GM19351 (cell line): ENCODE measurements around the gene DMRTB1.

Source experiments
- ATAC-seq: cut with Tn5 transposase; IDR thresholded peaks from one replicate; pipeline ENCODE4 v1.9.1; 2021; ENCODE audit warnings: mild to moderate bottlenecking, moderate library complexity; ENCODE audit not compliant: unreplicated experiment

DMRTB1 gene

DNA sequence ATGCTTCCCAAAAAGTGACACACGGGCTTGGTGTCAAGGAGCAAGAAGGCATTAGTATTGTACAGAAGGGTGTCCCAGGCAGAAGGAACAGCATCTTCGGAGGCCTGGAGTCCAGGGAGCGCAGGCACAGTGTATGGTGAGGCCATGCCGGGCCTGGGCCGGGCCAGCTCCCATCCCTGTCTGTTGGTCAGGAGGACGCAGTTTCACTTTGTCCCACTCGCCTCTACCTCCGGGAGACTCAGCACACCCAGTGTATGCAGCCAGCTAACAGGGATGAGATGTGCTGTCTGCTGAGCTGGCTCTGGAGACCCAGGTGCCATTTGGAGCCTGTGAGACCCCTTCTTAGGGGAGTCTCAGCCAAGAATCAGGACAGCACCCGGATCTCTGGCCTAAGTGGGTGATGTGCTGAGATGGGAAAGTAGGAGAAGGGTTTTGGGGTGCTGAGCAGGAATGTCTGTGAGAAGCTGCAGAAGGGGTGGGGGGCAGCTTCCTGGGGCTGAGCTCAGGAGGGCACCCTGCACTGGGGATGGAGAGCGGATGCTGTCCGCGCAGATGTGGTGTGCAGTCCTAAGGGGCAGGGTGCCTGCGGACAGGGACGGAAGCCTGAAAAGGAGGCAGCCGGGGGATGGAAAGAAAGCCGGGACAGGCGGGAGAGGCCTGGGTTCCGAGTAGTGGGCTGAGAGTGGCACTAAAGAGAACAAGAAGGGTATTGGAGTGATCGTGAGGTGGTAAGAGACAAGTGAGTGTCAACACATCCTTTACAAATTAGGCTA is 25.7 kb downstream of the DMRTB1 start:
- ATAC-seq, result no peak

DNA sequence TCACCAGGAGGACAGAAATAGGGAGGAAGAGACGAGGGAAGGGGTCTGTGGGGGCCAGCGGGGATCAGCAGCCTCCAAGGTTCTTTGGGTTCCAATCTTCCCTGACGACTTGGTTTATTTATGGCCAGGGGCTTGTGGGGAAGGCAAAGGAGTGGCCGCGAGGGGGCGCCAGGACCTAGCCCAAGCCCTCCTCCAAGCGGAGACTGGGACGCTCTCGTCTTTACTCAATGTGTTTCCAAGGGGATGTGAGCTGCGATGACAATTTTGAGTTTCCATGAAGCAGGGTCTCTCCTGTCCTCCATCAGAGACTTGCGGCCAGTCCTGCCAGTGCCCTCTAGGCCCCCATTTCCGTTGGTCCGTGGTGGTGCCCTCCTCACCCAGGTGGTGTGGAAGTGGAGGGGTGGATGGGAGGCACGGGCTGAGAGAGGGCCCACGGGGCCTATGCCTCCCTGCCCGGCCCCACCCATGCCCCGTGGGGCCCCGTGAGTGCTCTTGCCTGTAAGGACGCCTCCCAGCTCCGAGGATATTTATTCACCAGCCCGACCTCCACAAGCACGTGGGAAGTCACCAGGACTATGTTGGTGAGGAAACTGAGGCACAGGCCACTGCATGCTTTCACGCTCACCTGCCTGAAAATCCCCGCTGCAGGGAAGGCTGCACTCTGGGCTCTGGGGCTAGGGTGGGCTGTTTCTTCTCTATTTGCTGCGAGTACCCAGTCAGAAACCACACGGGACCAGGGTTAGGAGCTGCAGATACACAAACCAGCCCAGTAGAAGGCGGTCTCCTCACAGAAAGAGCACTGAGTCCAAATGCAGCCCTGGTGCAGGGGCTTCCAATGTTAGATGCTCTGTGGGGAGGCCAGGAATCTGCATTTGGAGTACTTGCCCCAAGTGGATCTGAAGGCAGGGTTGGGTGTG is 26.5 kb downstream of the DMRTB1 start:
- ATAC-seq, result no peak

DNA sequence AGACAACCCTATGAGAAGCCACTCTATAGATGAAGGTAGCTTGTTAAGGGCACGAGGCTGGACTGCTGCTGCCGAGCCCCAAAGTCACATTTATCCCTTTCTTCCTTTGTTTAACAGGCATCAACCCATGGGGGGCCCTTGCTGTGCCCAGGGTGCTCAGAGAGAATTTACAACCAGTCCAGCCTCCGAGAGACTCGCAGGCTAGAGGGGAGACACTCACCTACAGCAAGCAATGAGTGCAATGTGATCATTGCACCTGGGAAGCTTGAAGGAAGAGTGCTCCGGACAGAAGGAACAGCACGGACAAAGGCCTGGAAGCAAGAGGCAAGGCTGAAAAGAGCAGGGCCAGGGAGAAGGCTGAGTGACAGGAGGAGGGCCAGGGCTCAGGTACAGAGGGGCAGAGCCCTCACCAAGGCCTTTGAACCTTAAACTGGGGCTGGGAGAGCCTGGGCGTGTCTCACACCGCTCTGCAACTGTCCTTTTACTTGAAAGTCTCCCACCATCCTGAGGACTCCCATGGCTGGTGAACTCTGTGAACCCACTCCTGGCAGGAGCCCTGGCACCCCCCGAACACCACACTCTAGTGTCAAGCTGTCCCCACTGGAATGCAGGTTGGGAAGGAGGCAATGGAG is 27.3 kb downstream of the DMRTB1 start:
- ATAC-seq, result no peak

DNA sequence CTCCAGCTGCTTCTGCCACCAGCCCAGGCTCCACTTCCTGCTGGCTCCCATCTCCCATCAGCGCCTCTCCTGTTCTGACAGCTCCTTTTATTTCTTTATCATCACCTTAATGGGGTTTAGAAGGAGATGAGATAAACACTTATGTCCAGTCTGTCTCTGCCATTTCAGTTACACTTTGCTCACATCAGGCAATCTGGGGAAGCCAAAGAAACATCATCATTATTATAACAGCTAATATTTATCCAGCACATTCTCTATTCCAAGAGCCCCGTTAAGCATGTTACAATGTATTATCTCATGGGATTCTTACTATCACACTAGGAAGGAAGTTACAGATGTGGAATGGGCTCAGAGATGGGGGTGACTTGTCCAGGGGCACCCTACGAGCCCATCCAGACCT is 31.2 kb downstream of the DMRTB1 start:
- no peak for ATAC-seq

DNA sequence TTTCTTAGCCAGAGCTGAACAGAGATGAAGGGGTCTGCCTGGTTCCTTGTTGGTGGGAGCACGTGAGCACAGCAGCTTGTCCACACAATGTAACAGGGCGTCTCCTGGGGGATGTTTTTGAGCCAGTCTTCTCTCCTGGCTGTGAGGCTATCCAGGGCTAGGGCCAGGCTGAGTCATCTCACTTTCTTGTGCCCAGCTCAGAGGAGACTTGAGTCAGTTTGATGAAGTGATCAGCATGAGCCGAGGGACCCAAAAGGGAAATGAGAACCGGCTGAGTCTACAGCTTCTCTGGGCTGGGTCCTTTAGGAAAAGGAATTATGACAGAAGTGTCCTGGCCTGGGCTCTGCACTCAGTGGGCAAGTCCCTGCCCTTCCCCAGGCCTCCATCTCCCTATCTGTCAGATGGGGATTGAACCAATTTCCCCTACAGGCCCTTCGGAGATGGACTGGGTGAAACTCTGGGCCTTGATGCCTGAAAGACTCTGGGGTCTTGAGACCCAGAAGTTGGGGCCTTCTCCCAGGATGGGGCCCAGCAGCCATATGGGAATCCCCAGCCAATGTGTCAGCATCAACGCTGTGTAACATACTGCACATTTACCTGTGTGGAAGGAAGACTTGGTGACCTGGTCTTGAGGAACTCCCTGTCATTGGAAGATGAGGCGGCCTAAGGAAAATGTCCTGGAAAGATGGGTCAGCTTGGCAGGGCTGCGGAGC is 36.6 kb downstream of the DMRTB1 start:
- no peak for ATAC-seq

DNA sequence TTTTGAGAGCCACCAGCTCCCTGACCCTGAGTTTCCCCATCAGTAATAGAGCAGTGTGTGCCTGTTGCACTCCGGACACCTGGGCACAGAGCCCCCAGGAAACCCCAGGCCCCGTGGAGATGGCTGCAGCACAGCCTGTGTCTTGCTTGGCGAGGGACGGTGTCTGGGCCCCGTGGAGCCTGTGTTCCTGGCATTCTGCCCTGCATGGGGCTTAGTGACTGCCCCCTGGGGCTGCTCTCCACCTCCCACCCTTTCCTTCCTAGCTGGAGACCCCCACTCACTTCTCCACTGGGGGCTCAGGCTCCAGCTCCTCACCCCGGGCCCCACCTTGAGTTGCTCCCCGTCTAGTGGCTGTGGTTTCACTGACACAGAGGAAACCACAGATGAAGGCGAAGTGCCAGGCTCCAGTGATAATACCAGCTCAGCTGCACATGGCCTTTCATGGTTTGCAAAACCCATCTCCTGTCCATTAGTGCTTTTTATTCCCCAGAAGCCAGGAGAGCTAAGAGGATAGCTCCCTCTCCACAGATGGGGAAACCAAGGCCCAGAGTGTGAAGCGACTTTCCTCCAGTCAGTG is 39.4 kb downstream of the DMRTB1 start:
- no peak for ATAC-seq

DNA sequence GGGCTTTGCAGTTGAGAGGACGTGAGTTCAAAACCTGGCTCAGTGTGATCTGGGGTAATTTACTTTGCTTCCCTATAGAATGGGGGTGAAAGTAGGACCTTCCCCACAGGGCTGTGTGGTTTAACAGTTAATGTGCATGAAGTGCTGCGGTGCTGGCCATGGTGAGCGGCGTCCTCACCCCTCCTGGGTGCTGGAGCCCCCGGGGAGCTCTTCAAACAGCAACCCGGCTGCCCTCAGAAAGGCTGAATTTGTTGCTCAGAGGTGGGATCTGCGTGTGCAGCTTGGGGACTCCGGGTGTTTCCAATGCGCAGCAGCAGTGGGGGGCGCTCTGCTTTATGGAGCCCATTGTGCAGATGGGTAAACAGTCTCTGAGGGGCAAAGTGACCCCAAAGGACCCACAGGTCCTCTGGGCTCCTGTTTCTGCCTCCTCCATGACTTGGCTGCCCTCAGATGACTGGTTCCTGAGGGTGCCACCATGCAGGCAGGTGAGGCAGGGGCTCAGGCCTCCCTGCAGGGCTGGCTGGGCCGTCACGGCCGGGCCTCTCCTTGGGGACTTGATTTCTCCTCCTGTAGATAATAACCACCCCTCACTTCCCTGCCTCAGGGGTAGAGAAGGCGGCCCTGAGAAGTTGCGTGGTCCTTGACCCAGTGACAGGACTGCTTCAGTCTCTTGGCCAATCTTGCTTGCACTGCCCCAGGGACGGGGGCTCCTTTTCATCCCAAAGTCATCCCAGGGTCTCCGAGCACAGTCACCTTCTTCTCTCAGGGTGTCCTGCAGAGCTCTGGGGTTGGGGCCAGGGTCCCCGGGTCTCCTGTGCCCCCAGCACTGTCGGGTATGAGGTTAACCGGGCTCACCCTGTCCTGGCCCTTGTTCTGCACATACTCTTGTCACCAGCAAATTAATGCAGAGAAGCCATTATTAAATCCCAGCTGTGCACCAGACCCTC is 40.3 kb downstream of the DMRTB1 start:
- ATAC-seq, result no peak

DNA sequence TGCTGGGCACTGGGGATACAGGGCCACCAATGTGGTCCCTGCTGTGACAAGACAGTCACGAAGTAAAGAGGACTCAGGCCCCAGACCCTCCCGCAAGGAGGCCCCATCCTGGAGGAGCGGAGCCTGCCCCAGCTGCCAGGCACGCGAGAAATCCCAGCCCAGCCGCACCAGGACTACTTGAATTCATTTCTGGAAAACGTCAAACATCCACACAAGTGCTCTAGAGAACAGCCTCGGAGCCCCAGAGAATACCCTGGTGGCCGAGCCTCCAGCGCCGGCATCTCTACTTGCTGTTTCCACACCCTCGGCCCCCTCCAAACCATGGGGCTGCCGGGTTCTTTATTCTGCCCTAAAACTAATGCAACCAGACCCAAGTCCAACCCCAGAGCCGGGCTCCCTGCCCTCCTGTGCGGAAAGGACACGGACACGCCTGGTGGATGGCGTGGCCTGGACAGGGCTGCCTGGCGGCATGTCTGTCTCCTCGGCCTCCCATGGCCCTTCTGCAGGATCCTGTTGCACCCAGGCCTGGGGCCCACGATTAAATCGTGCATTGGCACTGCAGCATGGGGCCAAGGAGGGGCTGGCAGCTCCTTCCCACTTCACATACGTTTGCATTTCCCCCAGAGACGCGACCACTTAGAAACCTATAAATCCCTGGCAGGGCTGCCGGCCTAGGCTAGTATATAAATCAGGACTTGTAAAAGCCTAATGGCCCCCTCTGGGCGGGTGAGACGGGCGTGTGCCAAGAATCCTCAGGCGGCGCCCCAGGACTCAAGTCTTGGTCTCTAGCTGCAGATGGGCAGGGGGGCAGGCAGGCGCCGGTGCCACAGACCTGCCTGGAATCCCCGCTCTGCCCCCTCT is 41.2 kb downstream of the DMRTB1 start:
- no peak for ATAC-seq

DNA sequence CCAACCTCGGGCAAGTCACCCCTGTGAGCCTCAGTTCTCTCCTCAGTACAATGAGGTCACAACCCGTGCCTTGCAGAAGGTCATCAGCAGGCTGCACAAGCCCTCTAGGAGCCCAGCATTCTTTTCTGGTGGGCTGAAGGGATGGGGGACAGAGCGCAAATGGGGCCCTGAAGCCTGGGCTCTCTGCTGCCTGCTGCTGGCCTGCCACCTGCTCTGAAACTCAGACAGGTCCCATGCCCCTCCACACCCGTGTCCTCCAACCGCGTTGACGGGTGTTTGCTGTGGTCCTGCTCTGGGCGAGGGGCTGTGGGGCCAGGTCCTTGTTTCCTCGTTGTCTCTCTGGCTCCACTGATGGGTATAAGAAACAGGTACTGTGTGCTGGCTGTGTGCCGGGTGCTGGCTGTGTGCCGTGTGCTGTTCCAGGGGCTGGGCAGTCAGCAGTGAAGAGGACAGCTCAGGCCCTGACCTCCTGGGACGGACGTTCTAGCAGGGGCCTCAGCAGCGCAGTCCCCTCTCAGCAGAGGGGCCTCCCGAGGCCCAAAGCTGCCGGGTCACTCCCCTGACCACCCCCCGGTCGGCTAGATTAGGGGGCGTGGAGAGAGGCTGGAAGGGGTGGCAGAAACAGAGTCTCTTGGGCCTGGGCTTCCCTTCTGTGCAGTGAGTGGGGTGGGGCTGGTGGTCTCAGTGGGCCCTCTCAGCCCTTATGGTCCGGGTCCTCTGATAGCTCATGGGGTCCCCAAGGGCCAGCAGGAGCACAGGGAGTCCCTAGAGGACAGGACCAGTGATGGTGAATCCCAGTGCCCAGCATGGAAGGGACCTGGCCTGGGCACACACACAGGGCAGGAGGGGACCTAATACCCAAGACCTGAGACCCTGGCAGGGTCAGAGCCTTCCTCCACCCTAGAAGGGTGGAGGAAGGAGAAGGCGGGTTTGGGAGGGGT is 42.1 kb downstream of the DMRTB1 start:
- ATAC-seq, result no peak

DNA sequence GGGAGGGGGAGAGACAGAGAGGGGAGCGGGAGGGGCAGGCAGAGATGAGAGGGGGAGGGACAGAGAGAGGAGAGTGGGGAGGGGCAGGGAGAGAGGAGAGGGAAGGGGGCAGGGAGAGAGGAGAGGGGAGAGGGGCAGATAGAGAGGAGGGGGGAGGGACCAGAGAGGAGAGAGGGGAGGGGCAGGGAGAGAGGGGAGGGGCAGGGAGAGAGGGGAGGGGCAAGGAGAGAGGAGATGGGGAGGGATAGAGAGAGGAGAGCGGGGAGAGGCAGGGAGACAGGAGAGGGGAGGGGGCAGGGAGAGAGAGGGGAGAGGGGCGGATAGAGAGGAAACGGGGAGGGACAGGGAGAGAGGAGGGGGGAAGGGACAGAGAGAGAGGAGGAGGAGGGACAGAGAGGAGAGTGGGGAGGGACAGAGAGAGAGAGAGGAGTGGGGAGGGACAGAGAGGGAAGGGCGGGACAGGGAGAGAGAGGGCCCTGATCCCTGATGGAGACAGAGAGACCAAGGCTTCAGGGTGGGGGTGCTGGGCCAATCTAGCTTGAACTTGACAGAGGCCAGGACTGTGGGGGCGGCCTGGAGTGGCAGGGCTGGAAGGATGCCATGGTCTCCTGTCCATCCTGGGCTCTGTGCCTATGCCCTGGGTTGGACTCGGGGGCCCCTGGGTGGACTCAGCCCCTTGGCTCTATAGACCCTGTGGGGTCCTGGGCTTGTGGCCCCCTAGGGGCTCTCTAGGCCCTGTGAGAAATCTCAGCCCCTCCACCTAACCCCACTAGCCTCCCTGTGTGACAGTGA is 43.6 kb downstream of the DMRTB1 start:
- ATAC-seq, result no peak

DNA sequence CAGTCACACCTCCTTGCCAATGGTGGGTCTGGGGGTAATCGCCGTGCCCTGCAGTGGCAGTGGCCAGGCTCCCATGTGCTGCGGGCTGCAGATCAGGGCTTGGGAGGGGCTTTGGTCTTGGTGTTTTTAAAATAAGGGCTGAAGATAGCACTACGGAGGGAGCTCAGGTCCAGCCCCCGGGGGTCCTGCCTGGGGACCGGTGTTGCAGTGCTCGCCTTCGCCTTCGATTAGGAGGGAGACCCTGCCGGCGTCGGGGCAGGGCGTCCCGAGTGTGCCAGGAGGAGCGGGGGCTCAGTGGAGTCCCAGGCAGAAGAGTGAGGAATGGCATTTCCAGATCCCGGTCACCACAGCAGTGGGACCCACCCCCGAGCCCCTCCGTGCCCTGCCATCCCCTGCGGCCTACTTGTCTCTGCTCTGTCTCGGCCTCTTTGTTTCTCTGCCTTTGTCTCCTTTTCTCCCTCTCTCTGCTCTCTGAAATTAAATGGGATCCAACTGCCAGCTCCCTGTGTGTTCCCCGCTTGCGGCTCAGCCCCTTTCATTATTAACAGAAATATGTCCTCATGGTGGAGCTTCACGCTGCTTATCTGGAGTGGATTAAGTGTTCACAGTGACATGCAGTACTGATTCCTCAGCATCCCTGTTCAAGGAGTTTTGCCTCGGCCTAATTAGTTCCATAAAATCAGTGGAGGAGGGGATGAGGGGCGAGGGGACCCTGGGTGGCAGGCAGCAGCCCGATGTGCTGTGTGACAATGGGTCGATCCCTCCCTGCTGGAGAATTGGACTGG is 44.4 kb downstream of the DMRTB1 start:
- no peak for ATAC-seq

DNA sequence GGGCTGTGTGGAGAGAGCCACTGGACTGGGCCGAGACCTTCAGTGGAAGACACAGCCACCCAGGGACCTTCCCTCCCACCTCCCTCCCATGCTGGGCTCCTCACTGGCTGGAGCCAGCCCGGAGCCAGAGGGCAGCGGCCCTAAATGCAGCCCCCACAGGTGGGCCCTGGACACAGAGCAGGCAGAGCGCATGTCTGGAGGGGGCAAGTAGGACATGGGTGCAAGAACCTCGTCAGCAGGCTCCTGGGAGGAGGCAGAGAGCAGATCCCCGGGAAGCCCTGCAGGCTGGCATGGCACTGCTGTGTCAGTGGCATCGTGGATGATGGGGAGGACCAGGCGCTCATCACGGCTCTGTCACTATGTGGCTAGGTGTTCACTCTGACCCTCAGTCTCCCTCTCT is 45.7 kb downstream of the DMRTB1 start:
- no peak for ATAC-seq

DNA sequence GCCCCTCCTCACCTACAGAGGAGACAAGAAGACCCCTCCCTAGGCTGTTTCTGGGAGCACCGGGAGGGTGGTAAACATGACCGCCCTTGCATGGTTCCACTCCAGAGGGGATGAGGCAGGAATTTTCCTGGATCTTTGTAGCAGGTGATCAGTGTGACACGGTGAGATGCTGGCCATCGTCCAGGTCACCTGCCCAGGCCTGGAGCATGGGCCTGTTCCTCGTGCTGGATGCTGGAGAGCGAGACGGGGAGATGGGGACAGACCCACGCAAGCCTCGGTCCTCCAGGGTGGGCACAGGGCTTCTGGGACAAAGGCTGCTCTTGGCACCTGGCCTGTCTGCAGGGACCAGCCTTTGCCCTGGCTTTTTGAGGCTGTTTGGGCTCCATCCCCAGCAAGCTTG is 46.2 kb downstream of the DMRTB1 start:
- no peak for ATAC-seq

DNA sequence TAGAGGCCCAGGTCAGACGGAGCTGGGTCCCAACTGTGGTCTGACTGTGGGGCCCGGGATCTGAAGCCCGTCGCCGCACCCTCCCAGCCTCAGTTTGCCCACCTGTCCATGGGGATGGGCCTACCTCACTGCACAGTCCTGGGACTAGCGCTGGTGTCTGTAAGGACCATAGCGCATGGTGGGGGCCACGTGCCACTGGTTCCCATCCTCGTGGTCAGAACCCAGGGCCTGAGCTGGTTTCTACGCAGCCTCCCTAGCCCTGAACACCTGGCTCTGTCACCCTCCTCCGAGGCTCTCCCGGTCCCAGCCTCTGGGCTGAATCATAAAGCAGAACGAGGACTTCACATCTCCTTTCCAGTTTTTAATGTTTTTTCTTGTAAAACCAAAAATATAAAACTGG is 46.7 kb downstream of the DMRTB1 start:
- no peak for ATAC-seq

DNA sequence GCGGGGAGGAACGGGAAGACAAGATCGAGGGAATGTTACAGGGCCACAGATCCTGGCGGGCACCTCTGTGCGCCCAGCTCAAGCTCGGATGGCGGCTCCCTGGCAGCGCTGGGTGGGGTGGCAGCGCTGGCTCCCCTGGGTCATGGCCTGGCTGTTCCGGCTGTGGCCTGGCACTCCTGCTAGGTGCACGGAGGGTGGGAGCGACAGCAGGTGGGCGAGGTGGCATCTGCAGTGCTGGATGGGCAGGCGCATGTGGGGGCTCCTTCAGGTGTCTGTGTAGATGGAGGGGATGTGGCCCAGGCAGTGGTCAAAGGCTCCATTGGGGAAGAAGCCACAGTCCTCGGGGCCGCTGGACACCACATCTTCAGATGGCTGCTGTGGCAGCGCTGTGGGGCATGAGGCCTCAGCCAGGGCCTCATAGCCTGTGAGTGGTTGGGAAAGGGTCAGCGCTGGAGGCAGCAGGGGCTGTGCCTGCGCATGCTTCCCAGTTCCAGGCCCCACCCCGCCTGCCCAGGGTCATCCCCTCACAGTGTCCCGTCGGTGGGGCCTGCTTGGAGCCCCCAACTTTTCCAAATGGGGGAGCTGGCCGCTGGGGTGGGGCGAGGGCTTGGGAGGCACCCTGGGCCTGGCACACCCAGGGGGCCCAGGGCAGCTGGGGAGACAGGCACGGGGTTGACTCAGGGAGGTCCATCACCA is 47.3 kb downstream of the DMRTB1 start:
- ATAC-seq, result no peak
